ENCODE results near the gene CTNNA2. TPM values are rescaled to one million over a fixed set of nuclear protein-coding genes. Genes with fewer than 3 reads are reported as not detected.

CTNNA2 gene
- polyA plus RNA-seq, 1 of the 3 experiments (the other 2 are of a cell fraction): 0.30 TPM

DNA sequence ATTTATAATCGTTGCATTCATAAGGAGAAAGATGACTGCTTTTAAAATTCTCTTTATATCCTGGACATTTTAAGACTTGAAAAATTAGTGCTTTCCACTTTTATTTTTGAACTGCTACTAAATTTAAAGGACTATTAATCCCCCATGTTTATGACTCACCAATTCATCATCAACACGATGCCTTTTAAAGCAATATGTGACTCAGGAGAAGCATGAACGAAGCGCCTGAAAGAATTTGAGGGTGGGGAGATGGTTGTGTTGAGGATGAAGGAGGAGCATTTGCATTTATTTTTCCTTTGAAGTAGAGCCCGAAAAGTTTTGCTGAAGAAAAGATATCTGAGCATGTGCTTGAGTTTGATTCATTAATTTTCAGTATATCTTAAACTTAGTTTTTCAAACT is 983.9 kb downstream of the CTNNA2 start:
- no peaks in the 10 kb centered on the region for H3K36me3 ChIP-seq (replicated peaks in 1 of 2; ENCODE audit: control insufficient read depth in 1 of 2, insufficient read depth in 2 of 2, low read length in 1 of 2)
- H3K27ac ChIP-seq (ENCODE audit: low read depth in 2 of 2, low read length in 1 of 2): peak overlapping the region; percentile 34 to 80; a peak in 3 of 4 replicates
- no peaks in the 10 kb centered on the region for H3K27me3 ChIP-seq (ENCODE audit: insufficient read depth)
- H3K9me2 ChIP-seq: no peaks in the 10 kb centered on the region
- ChIA-PET POLR2A (no interaction called here), CTCF (interaction anchor here (0.9 to 11.7 kb wide), 2 partner anchors 171 to 410 kb away, joined by 3 to 179 read pairs; no protein-coding TSS in a partner anchor)
- H2AFZ ChIP-seq (ENCODE audit: low read depth): peak overlapping the region; percentile 73; the same call in 1 of the 2 replicates
- H3K9me3 ChIP-seq: no peaks in the 10 kb centered on the region
- WGBS (ENCODE audit: low lambda C conversion rate): 9% methylated on average over 5 of the region's 5 CpGs
- DNase-seq: no peak
- no peak overlapping the region for H3K9ac ChIP-seq
- H4K20me1 ChIP-seq (ENCODE audit: insufficient read depth): no peaks in the 10 kb centered on the region
- H3K4me2 ChIP-seq: peak overlapping the region; percentile 43
- no peaks in the 10 kb centered on the region for H3K79me2 ChIP-seq (ENCODE audit: insufficient read depth)
- peaks cover 0 to 11% of the 10 kb centered on the region in 2 experiments; a peak in 3 of 4 replicates for H3K4me1 ChIP-seq (ENCODE audit: control insufficient read depth in 1 of 2, insufficient read depth in 2 of 2, low read depth in 1 of 2, low read length in 1 of 2)
- 0 out of 4 replicates have a peak overlapping the region, but pooled peaks of 1 of the 2 experiments have one; percentile 7 for H3K4me3 ChIP-seq (ENCODE audit: low read depth in 2 of 2, low read length in 1 of 2)
- no peaks in the 10 kb centered on the region for H3F3A ChIP-seq (replicated peaks; ENCODE audit: insufficient read depth)
- TF ChIP-seq RAD21 (IDR thresholded peaks at IDR 0.05; ENCODE audit: low read length) (no peak), USF1 (IDR thresholded peaks at IDR 0.05; ENCODE audit: borderline replicate concordance, low read depth) (no peak), GATA2 (CRISPR knock-in tag; IDR thresholded peaks at IDR 0.05) (no peak), EP300 (IDR thresholded peaks at IDR 0.05; ENCODE audit: borderline replicate concordance in 1 of 2, low read depth in 1 of 2, low read length in 1 of 2) (peak in 1 of 2 experiments; percentile 59; a peak in 1 of 4 replicates), FOSL2 (IDR thresholded peaks at IDR 0.05; ENCODE audit: borderline replicate concordance, low read depth) (peak; percentile 91), NFIC (IDR thresholded peaks at IDR 0.05; ENCODE audit: borderline replicate concordance) (no peak), FOXM1 (IDR thresholded peaks at IDR 0.05; ENCODE audit: low read depth) (no peak), CHD2 (IDR thresholded peaks at IDR 0.05; ENCODE audit: low read length, partially characterized antibody) (no peak), GABPA (IDR thresholded peaks at IDR 0.05; ENCODE audit: low read depth) (no peak), ELF1 (IDR thresholded peaks at IDR 0.05) (no peak), TCF12 (IDR thresholded peaks at IDR 0.05) (peak; percentile 60), CTCF (IDR thresholded peaks at IDR 0.05) (no peak), RCOR1 (IDR thresholded peaks at IDR 0.05; ENCODE audit: low read length) (no peak), MEF2A (IDR thresholded peaks at IDR 0.05; ENCODE audit: borderline replicate concordance, low read depth) (no peak), SMC3 (IDR thresholded peaks at IDR 0.05; ENCODE audit: low read depth, low read length) (no peak), EZH2phosphoT487 (IDR thresholded peaks at IDR 0.05; ENCODE audit: borderline replicate concordance, low read depth) (no peak), RXRA (IDR thresholded peaks at IDR 0.05; ENCODE audit: borderline replicate concordance, low read depth) (no peak), TAF1 (IDR thresholded peaks at IDR 0.05; ENCODE audit: borderline replicate concordance, low read depth, low read length) (no peak), TEAD4 (IDR thresholded peaks at IDR 0.05; ENCODE audit: borderline replicate concordance, insufficient read depth) (no peak), SIN3A (IDR thresholded peaks at IDR 0.05; ENCODE audit: borderline replicate concordance, low read depth, low read length) (no peak), USF2 (IDR thresholded peaks at IDR 0.05; ENCODE audit: borderline replicate concordance, low read depth, low read length) (no peak), RFX5 (IDR thresholded peaks at IDR 0.05; ENCODE audit: low read length) (no peak), MXI1 (IDR thresholded peaks at IDR 0.05; ENCODE audit: low read depth, low read length) (no peak)
- TF ChIP-seq, protein P1, sequence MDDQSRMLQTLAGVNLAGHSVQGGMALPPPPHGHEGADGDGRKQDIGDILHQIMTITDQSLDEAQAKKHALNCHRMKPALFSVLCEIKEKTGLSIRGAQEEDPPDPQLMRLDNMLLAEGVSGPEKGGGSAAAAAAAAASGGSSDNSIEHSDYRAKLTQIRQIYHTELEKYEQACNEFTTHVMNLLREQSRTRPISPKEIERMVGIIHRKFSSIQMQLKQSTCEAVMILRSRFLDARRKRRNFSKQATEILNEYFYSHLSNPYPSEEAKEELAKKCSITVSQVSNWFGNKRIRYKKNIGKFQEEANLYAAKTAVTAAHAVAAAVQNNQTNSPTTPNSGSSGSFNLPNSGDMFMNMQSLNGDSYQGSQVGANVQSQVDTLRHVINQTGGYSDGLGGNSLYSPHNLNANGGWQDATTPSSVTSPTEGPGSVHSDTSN (IDR thresholded peaks at IDR 0.05): peak; percentile 31; the same call in 1 of the 2 replicates
- TF ChIP-seq, protein P2, sequence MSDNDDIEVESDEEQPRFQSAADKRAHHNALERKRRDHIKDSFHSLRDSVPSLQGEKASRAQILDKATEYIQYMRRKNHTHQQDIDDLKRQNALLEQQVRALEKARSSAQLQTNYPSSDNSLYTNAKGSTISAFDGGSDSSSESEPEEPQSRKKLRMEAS (IDR thresholded peaks at IDR 0.05; ENCODE audit: low read depth): peak; percentile 57
- TF ChIP-seq, protein P3, sequence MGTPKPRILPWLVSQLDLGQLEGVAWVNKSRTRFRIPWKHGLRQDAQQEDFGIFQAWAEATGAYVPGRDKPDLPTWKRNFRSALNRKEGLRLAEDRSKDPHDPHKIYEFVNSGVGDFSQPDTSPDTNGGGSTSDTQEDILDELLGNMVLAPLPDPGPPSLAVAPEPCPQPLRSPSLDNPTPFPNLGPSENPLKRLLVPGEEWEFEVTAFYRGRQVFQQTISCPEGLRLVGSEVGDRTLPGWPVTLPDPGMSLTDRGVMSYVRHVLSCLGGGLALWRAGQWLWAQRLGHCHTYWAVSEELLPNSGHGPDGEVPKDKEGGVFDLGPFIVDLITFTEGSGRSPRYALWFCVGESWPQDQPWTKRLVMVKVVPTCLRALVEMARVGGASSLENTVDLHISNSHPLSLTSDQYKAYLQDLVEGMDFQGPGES (IDR thresholded peaks at IDR 0.05; ENCODE audit: low read depth, low read length): no peak

Measured in SK-N-SH (cell line).